ENCODE results near the gene PLXNA4. TPM values are rescaled to one million over a fixed set of nuclear protein-coding genes. Genes with fewer than 3 reads are reported as not detected.
A peak's percentile ranks its signal among the peaks of the same experiment; 100 is the strongest.

The PLXNA4 gene
- total RNA-seq, 1 donor from 2014 or later, result 2.1 TPM

- Histone ChIP-seq H3K4me3 (ENCODE audit: low read length in 3 of 3) (no peak overlapping the region), H3K27ac (ENCODE audit: low read depth, low read length) (no peak overlapping the region), H3K27me3 (ENCODE audit: control insufficient read depth in 3 of 3, insufficient read depth in 3 of 3, low read length in 3 of 3) (peaks cover 7 to 23% (median 13%) of the 10 kb centered on the region in 3 donors), H3K4me1 (ENCODE audit: control insufficient read depth in 3 of 3, insufficient read depth in 3 of 3, low read length in 3 of 3) (peaks cover 7 to 12% (median 8%) of the 10 kb centered on the region in 3 donors), H3K9ac (ENCODE audit: low read depth in 1 of 3, low read length in 3 of 3) (no peak overlapping the region), H3K9me3 (ENCODE audit: control insufficient read depth in 3 of 3, low read length in 3 of 3) (no peaks in the 10 kb centered on the region), H3K36me3 (ENCODE audit: control insufficient read depth in 3 of 3, insufficient read depth in 3 of 3, low read length in 3 of 3) (no peaks in the 10 kb centered on the region)
Measured at GRCh38 chr7:132322970-132323369, 253.3 kb downstream of the PLXNA4 start.

GRCh38 chr7:132321387-132321786, 254.9 kb downstream of the PLXNA4 start:
- Histone ChIP-seq H3K36me3 (ENCODE audit: control insufficient read depth in 3 of 3, insufficient read depth in 3 of 3, low read length in 3 of 3) (no peaks in the 10 kb centered on the region), H3K27me3 (ENCODE audit: control insufficient read depth in 3 of 3, insufficient read depth in 3 of 3, low read length in 3 of 3) (peaks cover 7 to 22% (median 13%) of the 10 kb centered on the region in 3 donors), H3K4me1 (ENCODE audit: control insufficient read depth in 3 of 3, insufficient read depth in 3 of 3, low read length in 3 of 3) (peaks cover 9 to 19% (median 10%) of the 10 kb centered on the region in 3 donors), H3K9me3 (ENCODE audit: control insufficient read depth in 3 of 3, low read length in 3 of 3) (no peaks in the 10 kb centered on the region), H3K9ac (ENCODE audit: low read depth in 1 of 3, low read length in 3 of 3) (no peak overlapping the region), H3K4me3 (ENCODE audit: low read length in 3 of 3) (no peak overlapping the region), H3K27ac (ENCODE audit: low read depth, low read length) (no peak overlapping the region)

- Histone ChIP-seq H3K9ac (ENCODE audit: low read depth in 1 of 3, low read length in 3 of 3) (no peak overlapping the region), H3K36me3 (ENCODE audit: control insufficient read depth in 3 of 3, insufficient read depth in 3 of 3, low read length in 3 of 3) (no peaks in the 10 kb centered on the region), H3K4me1 (ENCODE audit: control insufficient read depth in 3 of 3, insufficient read depth in 3 of 3, low read length in 3 of 3) (peaks cover 9 to 19% (median 10%) of the 10 kb centered on the region in 3 donors), H3K27ac (ENCODE audit: low read depth, low read length) (no peak overlapping the region), H3K9me3 (ENCODE audit: control insufficient read depth in 3 of 3, low read length in 3 of 3) (no peaks in the 10 kb centered on the region), H3K4me3 (ENCODE audit: low read length in 3 of 3) (no peak overlapping the region), H3K27me3 (ENCODE audit: control insufficient read depth in 3 of 3, insufficient read depth in 3 of 3, low read length in 3 of 3) (peaks cover 7 to 13% (median 11%) of the 10 kb centered on the region in 3 donors)
Measured at GRCh38 chr7:132319481-132319880, 256.8 kb downstream of the PLXNA4 start.

GRCh38 chr7:132318352-132319318, 257.6 kb downstream of the PLXNA4 start:
- H3K36me3 ChIP-seq (ENCODE audit: control insufficient read depth in 3 of 3, insufficient read depth in 3 of 3, low read length in 3 of 3), result no peaks in the 10 kb centered on the region
- peaks cover 9 to 19% (median 10%) of the 10 kb centered on the region in 3 donors for H3K4me1 ChIP-seq (ENCODE audit: control insufficient read depth in 3 of 3, insufficient read depth in 3 of 3, low read length in 3 of 3)
- peaks cover 7 to 14% (median 13%) of the 10 kb centered on the region in 3 donors for H3K27me3 ChIP-seq (ENCODE audit: control insufficient read depth in 3 of 3, insufficient read depth in 3 of 3, low read length in 3 of 3)
- no peaks in the 10 kb centered on the region for H3K9me3 ChIP-seq (ENCODE audit: control insufficient read depth in 3 of 3, low read length in 3 of 3)
- H3K4me3 ChIP-seq (ENCODE audit: low read length in 3 of 3), result peak overlapping the region in 1 of 3 donors; percentile 15
- no peak overlapping the region for H3K27ac ChIP-seq (ENCODE audit: low read depth, low read length)
- peak overlapping the region in 1 of 3 donors; percentile 26 for H3K9ac ChIP-seq (ENCODE audit: low read depth in 1 of 3, low read length in 3 of 3)

GRCh38 chr7:132317701-132318351, 258.4 kb downstream of the PLXNA4 start:
- Histone ChIP-seq H3K4me1 (ENCODE audit: control insufficient read depth in 3 of 3, insufficient read depth in 3 of 3, low read length in 3 of 3) (peaks cover 9 to 19% (median 10%) of the 10 kb centered on the region in 3 donors), H3K4me3 (ENCODE audit: low read length in 3 of 3) (no peak overlapping the region), H3K9ac (ENCODE audit: low read depth in 1 of 3, low read length in 3 of 3) (no peak overlapping the region), H3K36me3 (ENCODE audit: control insufficient read depth in 3 of 3, insufficient read depth in 3 of 3, low read length in 3 of 3) (no peaks in the 10 kb centered on the region), H3K27ac (ENCODE audit: low read depth, low read length) (no peak overlapping the region), H3K27me3 (ENCODE audit: control insufficient read depth in 3 of 3, insufficient read depth in 3 of 3, low read length in 3 of 3) (peaks cover 7 to 14% (median 13%) of the 10 kb centered on the region in 3 donors), H3K9me3 (ENCODE audit: control insufficient read depth in 3 of 3, low read length in 3 of 3) (no peaks in the 10 kb centered on the region)

- Histone ChIP-seq H3K4me1 (ENCODE audit: control insufficient read depth in 3 of 3, insufficient read depth in 3 of 3, low read length in 3 of 3) (peaks cover under 1 to 3% (median 1%) of the 10 kb centered on the region in 3 donors), H3K27ac (ENCODE audit: low read depth, low read length) (no peak overlapping the region), H3K9me3 (ENCODE audit: control insufficient read depth in 3 of 3, low read length in 3 of 3) (no peaks in the 10 kb centered on the region), H3K27me3 (ENCODE audit: control insufficient read depth in 3 of 3, insufficient read depth in 3 of 3, low read length in 3 of 3) (peaks cover 3 to 18% (median 4%) of the 10 kb centered on the region in 3 donors), H3K9ac (ENCODE audit: low read depth in 1 of 3, low read length in 3 of 3) (no peak overlapping the region), H3K36me3 (ENCODE audit: control insufficient read depth in 3 of 3, insufficient read depth in 3 of 3, low read length in 3 of 3) (no peaks in the 10 kb centered on the region), H3K4me3 (ENCODE audit: low read length in 3 of 3) (no peak overlapping the region)
Measured at GRCh38 chr7:132312531-132313055, 263.7 kb downstream of the PLXNA4 start.

GRCh38 chr7:132311733-132312132, 264.5 kb downstream of the PLXNA4 start:
- Histone ChIP-seq H3K27me3 (ENCODE audit: control insufficient read depth in 3 of 3, insufficient read depth in 3 of 3, low read length in 3 of 3) (peaks cover 3 to 18% (median 4%) of the 10 kb centered on the region in 3 donors), H3K27ac (ENCODE audit: low read depth, low read length) (no peak overlapping the region), H3K4me1 (ENCODE audit: control insufficient read depth in 3 of 3, insufficient read depth in 3 of 3, low read length in 3 of 3) (no peaks in the 10 kb centered on the region), H3K9ac (ENCODE audit: low read depth in 1 of 3, low read length in 3 of 3) (no peak overlapping the region), H3K9me3 (ENCODE audit: control insufficient read depth in 3 of 3, low read length in 3 of 3) (no peaks in the 10 kb centered on the region), H3K36me3 (ENCODE audit: control insufficient read depth in 3 of 3, insufficient read depth in 3 of 3, low read length in 3 of 3) (no peaks in the 10 kb centered on the region), H3K4me3 (ENCODE audit: low read length in 3 of 3) (no peak overlapping the region)

- no peaks in the 10 kb centered on the region for H3K9me3 ChIP-seq (ENCODE audit: control insufficient read depth in 3 of 3, low read length in 3 of 3)
- H3K4me1 ChIP-seq (ENCODE audit: control insufficient read depth in 3 of 3, insufficient read depth in 3 of 3, low read length in 3 of 3), result no peaks in the 10 kb centered on the region
- no peak overlapping the region for H3K4me3 ChIP-seq (ENCODE audit: low read length in 3 of 3)
- H3K9ac ChIP-seq (ENCODE audit: low read depth in 1 of 3, low read length in 3 of 3), result no peak overlapping the region
- peaks cover 3 to 16% (median 4%) of the 10 kb centered on the region in 3 donors for H3K27me3 ChIP-seq (ENCODE audit: control insufficient read depth in 3 of 3, insufficient read depth in 3 of 3, low read length in 3 of 3)
- no peak overlapping the region for H3K27ac ChIP-seq (ENCODE audit: low read depth, low read length)
- no peaks in the 10 kb centered on the region for H3K36me3 ChIP-seq (ENCODE audit: control insufficient read depth in 3 of 3, insufficient read depth in 3 of 3, low read length in 3 of 3)
Measured at GRCh38 chr7:132309102-132309805, 267.0 kb downstream of the PLXNA4 start.

GRCh38 chr7:132307465-132307864, 268.8 kb downstream of the PLXNA4 start:
- no peak overlapping the region for H3K27ac ChIP-seq (ENCODE audit: low read depth, low read length)

More at GRCh38 chr7:132307465-132307864, 268.8 kb downstream of the PLXNA4 start:
- Histone ChIP-seq H3K9me3 (ENCODE audit: control insufficient read depth in 3 of 3, low read length in 3 of 3) (no peaks in the 10 kb centered on the region), H3K36me3 (ENCODE audit: control insufficient read depth in 3 of 3, insufficient read depth in 3 of 3, low read length in 3 of 3) (no peaks in the 10 kb centered on the region), H3K4me1 (ENCODE audit: control insufficient read depth in 3 of 3, insufficient read depth in 3 of 3, low read length in 3 of 3) (no peaks in the 10 kb centered on the region), H3K4me3 (ENCODE audit: low read length in 3 of 3) (no peak overlapping the region), H3K27me3 (ENCODE audit: control insufficient read depth in 3 of 3, insufficient read depth in 3 of 3, low read length in 3 of 3) (peaks cover 3 to 15% (median 4%) of the 10 kb centered on the region in 3 donors), H3K9ac (ENCODE audit: low read depth in 1 of 3, low read length in 3 of 3) (no peak overlapping the region)

Measured in skeletal muscle tissue (tissue), 4 donors.